Epidermal melanocyte (primary cell): ENCODE results near the gene MESD.
A peak's percentile ranks its signal among the peaks of the same experiment; 100 is the strongest.

Experiments
- DNase-seq: peaks from one replicate; pipeline ENCODE4 v3.0.0; 2011; ENCODE audit warnings: low spot score; ENCODE audit not compliant: insufficient read length

The MESD gene

GRCh38 chr15:80989518-80990478, at the start of gene MESD:
TSS of gene MESD (minus strand) at chr15:80989819. CDS start at chr15:80989791, 28 bp downstream.
- DNase-seq = peak; percentile 90

- DNase-seq = no peak
Measured at GRCh38 chr15:81038975-81039607, 49.5 kb upstream of the MESD start.

- DNase-seq = no peak
Measured at GRCh38 chr15:81037952-81038743, 48.5 kb upstream of the MESD start.

GRCh38 chr15:81033508-81033907, 43.9 kb upstream of the MESD start:
- no peak for DNase-seq

- no peak for DNase-seq
Measured at GRCh38 chr15:81032818-81033217, 43.2 kb upstream of the MESD start.

GRCh38 chr15:81032355-81032754, 42.7 kb upstream of the MESD start:
- no peak for DNase-seq

GRCh38 chr15:81031203-81031602, 41.6 kb upstream of the MESD start:
- DNase-seq = no peak

GRCh38 chr15:81030301-81030750, 40.7 kb upstream of the MESD start:
- DNase-seq = no peak

- no peak for DNase-seq
Measured at GRCh38 chr15:81029414-81030300, 40.0 kb upstream of the MESD start.

- no peak for DNase-seq
Measured at GRCh38 chr15:81026836-81027599, 37.4 kb upstream of the MESD start.

- no peak for DNase-seq
Measured at GRCh38 chr15:81025721-81026370, 36.2 kb upstream of the MESD start.

GRCh38 chr15:81024936-81025335, 35.3 kb upstream of the MESD start:
- no peak for DNase-seq

GRCh38 chr15:81024265-81024872, 34.8 kb upstream of the MESD start:
- no peak for DNase-seq

GRCh38 chr15:81023483-81024264, 34.1 kb upstream of the MESD start:
- DNase-seq = no peak

GRCh38 chr15:81021321-81021720, 31.7 kb upstream of the MESD start:
- DNase-seq = no peak

GRCh38 chr15:81018197-81018596, 28.6 kb upstream of the MESD start:
- no peak for DNase-seq

- DNase-seq = no peak
Measured at GRCh38 chr15:81016489-81017068, 27.0 kb upstream of the MESD start.
